Fibroblast of pulmonary artery (primary cell): Measurements from ENCODE around the gene CNPY4.

Experiments
- DNase-seq: peaks from one replicate; pipeline ENCODE4 v3.0.0-alpha.2; 2010; ENCODE audit warnings: low read depth
- H3K4me3 ChIP-seq: replicated peaks from 2 replicates; pipeline ENCODE4 v1.5.1; 2011; ENCODE audit warnings: low read depth, mild to moderate bottlenecking, control low read depth, low read length, moderate library complexity
- CTCF ChIP-seq: IDR thresholded peaks from 2 replicates; pipeline ENCODE4 v1.5.1; 2011; ENCODE audit warnings: mild to moderate bottlenecking, control low read depth, low read length, inconsistent platforms; ENCODE audit errors: missing control alignments

CNPY4 gene

GRCh38 chr7:100160067-100160466 is 40.6 kb downstream of the CNPY4 start:
- H3K4me3 ChIP-seq, result no peak overlapping the region
- no peak for TF ChIP-seq CTCF
- no peak for DNase-seq

DNA sequence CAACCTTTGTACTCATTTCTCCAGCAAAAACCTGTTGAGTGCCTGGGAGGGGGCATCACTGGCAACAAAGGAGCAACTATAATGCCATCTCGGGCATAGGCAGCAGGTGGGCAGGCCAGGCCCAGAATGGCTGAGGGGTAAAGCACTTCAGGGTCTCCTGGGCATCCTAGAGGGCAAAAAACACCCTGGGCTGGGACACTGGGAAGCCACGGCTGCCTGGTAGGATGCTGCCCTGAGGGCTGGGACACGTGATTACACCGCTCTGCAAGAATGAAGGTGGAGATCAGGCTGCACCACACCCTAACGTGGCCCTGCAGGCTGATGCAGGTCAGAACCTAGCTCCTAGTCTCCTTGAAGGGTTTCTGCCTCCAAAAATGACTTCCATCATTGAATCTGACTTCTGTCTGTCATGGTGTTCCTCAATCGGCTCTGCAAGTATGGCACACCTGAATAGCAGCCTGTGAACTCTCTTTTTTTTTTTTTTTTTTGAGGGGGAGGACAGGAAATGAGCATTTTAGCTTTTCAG is 43.6 kb downstream of the CNPY4 start:
- TF ChIP-seq CTCF, result no peak
- DNase-seq, result no peak
- no peak overlapping the region for H3K4me3 ChIP-seq

DNA sequence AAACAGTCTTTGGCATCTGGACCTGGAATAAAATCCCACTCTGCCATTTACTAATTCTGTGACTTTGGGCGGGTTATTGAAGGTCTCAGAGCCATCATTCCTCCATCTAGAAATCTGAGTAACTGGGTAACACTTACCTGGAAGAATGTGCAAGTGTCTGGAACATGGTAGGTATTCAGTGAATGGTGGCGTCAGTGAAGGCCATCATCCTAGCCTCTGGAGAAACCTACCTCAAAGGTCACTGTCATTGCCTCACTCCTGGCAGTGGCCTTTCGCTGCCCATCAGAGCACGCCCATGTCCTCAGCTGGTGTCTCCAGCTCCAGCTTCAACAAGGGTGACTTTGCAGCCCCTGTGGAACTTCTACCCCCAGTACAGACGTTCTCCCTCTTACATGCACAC is 44.4 kb downstream of the CNPY4 start:
- no peak for TF ChIP-seq CTCF
- DNase-seq, result no peak

GRCh38 chr7:100166317-100166940 is 47.0 kb downstream of the CNPY4 start:
- no peak for TF ChIP-seq CTCF
- no peak overlapping the region for H3K4me3 ChIP-seq
- no peak for DNase-seq

More for the DNA sequence above, 44.4 kb downstream of the CNPY4 start:
- no peak overlapping the region for H3K4me3 ChIP-seq

DNA sequence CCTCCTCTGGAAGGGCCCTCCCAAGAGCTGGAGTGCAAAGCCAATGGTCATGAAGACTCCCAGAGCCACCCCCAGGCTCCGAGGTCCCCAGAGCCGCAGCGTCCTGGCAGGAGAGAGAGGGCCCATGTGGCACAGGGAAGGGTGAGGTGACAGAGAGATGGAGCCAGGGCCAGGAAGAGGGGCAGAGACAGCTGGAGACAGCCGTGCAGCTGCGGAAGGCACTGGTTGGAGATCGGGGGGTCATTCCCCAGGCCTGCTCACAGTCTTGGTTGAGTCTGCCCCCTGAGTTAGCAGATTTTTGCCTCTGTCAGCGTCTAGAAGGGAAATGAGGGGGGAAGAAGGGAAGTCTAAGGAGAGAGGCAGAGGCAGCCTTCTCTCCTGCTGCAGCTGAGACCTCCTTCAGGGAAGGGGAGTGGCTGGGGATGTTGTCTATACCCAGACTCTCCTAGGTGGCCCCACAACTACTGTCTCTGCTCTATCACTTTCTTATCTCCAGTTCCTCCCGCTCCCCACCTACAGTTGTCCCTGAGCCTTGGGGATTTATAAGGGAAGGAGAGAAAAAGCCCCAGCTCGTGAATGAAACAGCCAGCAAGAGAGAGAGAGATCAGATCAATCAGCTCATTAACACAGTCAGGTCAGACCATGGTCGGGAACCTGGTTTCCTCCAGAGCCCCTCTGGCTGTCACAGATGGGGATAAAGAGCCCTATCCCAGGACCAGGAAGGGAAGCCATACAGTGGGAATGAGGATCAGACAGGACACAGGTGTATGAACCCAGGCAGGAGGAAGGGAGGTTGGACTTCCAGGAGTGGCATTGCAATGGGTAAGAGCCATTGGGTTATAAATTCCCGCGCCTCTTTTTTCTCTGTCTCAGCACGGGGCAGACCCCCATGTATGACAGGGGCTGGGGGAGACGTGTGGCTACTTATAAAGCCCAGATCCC is 47.8 kb downstream of the CNPY4 start:
- peak overlapping the region; percentile 48 for H3K4me3 ChIP-seq
- no peak for DNase-seq
- TF ChIP-seq CTCF, result no peak

- no peak for DNase-seq
- H3K4me3 ChIP-seq, result peak overlapping the region; percentile 48
- no peak for TF ChIP-seq CTCF
These were observed 48.5 kb downstream of the CNPY4 start for GRCh38 chr7:100167912-100168323.
